Stimulated activated CD4-positive, alpha-beta T cell treated with anti-CD3 and anti-CD28 coated beads, TNF-alpha, amount 100 ng/mL, for 24 hours (primary cell): Measurements from ENCODE around the gene MCU.
"Not testable (repeated sequence)": the region's sequence is repeated elsewhere in the genome, so short reads cannot be mapped to it uniquely, and the experiment has no call there.

Experiments used
- DNase-seq, 3 experiments: peaks; one replicate each; pipeline ENCODE4 v3.0.0-alpha.2; 2020; ENCODE audit warnings: low read depth in 3 of 3

MCU gene

GRCh38 chr10:72899545-72899944, 207.6 kb downstream of the MCU start:
- DNase-seq: no peak

GRCh38 chr10:72903941-72904446, 212.1 kb downstream of the MCU start:
- not testable (repeated sequence) for DNase-seq

GRCh38 chr10:72904806-72905205, 212.9 kb downstream of the MCU start:
- DNase-seq: no peak

GRCh38 chr10:72906446-72906845, 214.5 kb downstream of the MCU start:
- DNase-seq: no peak

GRCh38 chr10:72910705-72911104, 218.8 kb downstream of the MCU start:
- no peak for DNase-seq

- no peak for DNase-seq
These were observed 219.8 kb downstream of the MCU start for GRCh38 chr10:72911758-72912157.

GRCh38 chr10:72912736-72913135, 220.8 kb downstream of the MCU start:
- no peak for DNase-seq

GRCh38 chr10:72913287-72913686, 221.3 kb downstream of the MCU start:
- DNase-seq: no peak

GRCh38 chr10:72917201-72917600, 225.3 kb downstream of the MCU start:
- DNase-seq: not testable (repeated sequence)

- not testable (repeated sequence) for DNase-seq
These were observed 225.9 kb downstream of the MCU start for GRCh38 chr10:72917803-72918332.

- DNase-seq: no peak
These were observed 226.4 kb downstream of the MCU start for GRCh38 chr10:72918352-72918751.

GRCh38 chr10:72921147-72921683, 229.3 kb downstream of the MCU start:
- DNase-seq: not testable (repeated sequence)

GRCh38 chr10:72924351-72924750, 232.4 kb downstream of the MCU start:
- no peak for DNase-seq

GRCh38 chr10:72925951-72926465, 234.1 kb downstream of the MCU start:
- DNase-seq: no peak

- DNase-seq: no peak
These were observed 235.5 kb downstream of the MCU start for GRCh38 chr10:72927485-72927884.

GRCh38 chr10:72928798-72929197, 236.9 kb downstream of the MCU start:
- DNase-seq: no peak

GRCh38 chr10:72930276-72930675, 238.3 kb downstream of the MCU start:
- DNase-seq: no peak

- no peak for DNase-seq
These were observed 240.5 kb downstream of the MCU start for GRCh38 chr10:72932259-72933015.

GRCh38 chr10:72935361-72935760, 243.4 kb downstream of the MCU start:
- DNase-seq: no peak
